HG03159 (cell line): ENCODE results near the gene CDSN.

Experiments used
- ATAC-seq: cut with Tn5 transposase; IDR thresholded peaks from one replicate; pipeline ENCODE4 v1.9.1; 2021; ENCODE audit warnings: mild to moderate bottlenecking, moderate library complexity; ENCODE audit not compliant: unreplicated experiment

Gene CDSN

GRCh38 chr6:31121131-31121790, 1.0 kb upstream of the CDSN start:
- ATAC-seq = no peak

GRCh38 chr6:31118178-31118577, 2.1 kb downstream of the CDSN start:
- ATAC-seq = no peak

GRCh38 chr6:31116661-31117385, 3.4 kb downstream of the CDSN start:
- no peak for ATAC-seq

GRCh38 chr6:31115941-31116560, 4.2 kb downstream of the CDSN start:
- ATAC-seq = no peak

GRCh38 chr6:31114970-31115849, 5.0 kb downstream of the CDSN start:
- ATAC-seq = no peak

- no peak for ATAC-seq
Measured at GRCh38 chr6:31114541-31114878, 5.7 kb downstream of the CDSN start, which contains the start of gene PSORS1C1. PSORS1C1 (plus strand) TSS chr6:31114800; CDS start chr6:31129633, 14,833 bp downstream.

GRCh38 chr6:31113861-31114540, 6.2 kb downstream of the CDSN start:
- ATAC-seq = no peak

GRCh38 chr6:31112478-31112877, 7.8 kb downstream of the CDSN start, which contains the start of gene C6orf15:
C6orf15 (minus strand) TSS chr6:31112575; CDS start chr6:31112555, 20 bp downstream.
- ATAC-seq = no peak

GRCh38 chr6:31111712-31112111, 8.5 kb downstream of the CDSN start:
- no peak for ATAC-seq

GRCh38 chr6:31110825-31111582, 9.2 kb downstream of the CDSN start:
- no peak for ATAC-seq

GRCh38 chr6:31107052-31107451, 13.2 kb downstream of the CDSN start:
- no peak for ATAC-seq

- ATAC-seq = no peak
Measured at GRCh38 chr6:31103136-31103535, 17.1 kb downstream of the CDSN start.

- no peak for ATAC-seq
Measured at GRCh38 chr6:31098449-31098938, 21.8 kb downstream of the CDSN start.

- ATAC-seq = no peak
Measured at GRCh38 chr6:31096656-31097055, 23.6 kb downstream of the CDSN start.

GRCh38 chr6:31096215-31096614, 24.0 kb downstream of the CDSN start:
- no peak for ATAC-seq

- ATAC-seq = no peak
Measured at GRCh38 chr6:31094389-31094881, 25.8 kb downstream of the CDSN start.

GRCh38 chr6:31092769-31093505, 27.3 kb downstream of the CDSN start:
- ATAC-seq = no peak

- no peak for ATAC-seq
Measured at GRCh38 chr6:31092238-31092637, 28.0 kb downstream of the CDSN start.

GRCh38 chr6:31091680-31092079, 28.6 kb downstream of the CDSN start:
- ATAC-seq = no peak
